Stimulated activated CD4-positive, alpha-beta T cell treated with anti-CD3 and anti-CD28 coated beads, Interleukin-2, amount 100 ng/mL, for 48 hours (primary cell): ENCODE data around the gene LVRN.
"Not testable (repeated sequence)": the region's sequence is repeated elsewhere in the genome, so short reads cannot be mapped to it uniquely, and the experiment has no call there.

Experiments used
- DNase-seq, 2 donors: peaks; one replicate each; pipeline ENCODE4 v3.0.0-alpha.2; 2020

Gene LVRN

DNA sequence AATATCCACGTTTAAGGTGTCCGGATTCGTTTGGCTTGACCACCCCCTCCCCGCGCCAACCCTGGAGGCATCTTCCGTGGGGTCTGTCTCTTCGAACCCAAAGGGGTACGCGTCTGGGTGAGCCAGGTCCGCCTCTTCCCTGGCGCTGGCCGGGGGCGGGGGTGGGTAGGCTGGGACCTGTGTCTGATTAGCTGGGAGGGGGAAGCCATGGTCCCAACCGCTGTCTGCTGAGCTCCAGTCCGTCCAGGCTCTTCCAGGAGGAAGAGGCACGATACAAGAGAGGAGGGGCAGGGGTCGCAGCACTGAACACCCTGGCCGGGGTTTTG is at the start of gene LVRN:
Gene LVRN (plus strand): TSS at position 237 of the 326 bp plus-strand sequence. CDS start 143 bp downstream, outside the sequence.
- DNase-seq, result no peak

DNA sequence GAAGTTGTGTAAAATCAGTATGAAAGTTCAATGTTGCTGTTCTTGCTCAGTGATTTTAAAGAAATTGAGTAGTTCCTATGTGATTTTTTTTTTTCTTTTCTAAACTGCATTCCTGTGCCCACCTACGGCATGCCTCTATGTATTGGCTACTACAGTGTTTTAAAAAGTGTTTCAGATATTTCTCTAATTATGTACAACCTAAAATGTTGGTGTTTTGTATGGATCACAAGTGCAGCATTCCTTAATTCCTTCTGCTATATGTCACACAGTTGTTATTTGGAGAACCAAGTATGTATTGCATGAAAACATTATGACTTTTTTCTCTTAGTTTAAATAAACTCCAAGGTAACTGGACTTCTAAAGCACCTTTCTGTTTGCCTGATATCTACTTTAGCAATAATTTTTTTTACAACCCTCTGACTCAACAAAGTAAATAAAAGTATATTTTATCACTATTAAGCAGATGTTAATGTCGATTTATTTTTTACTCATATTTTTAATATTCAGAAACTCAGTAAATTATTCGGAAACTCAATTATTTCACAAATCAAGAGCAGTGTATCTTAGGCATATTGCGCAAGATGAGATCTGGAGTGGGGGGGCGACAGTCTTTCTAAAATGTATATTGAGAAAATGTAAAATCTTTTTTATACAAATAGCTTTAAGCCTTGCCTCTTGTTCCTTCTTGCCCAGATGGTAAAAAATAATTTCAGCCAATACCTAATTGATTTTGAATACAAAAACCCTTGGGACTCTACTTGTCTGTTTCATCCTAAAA is 48.5 kb upstream of the LVRN start:
- DNase-seq, result not testable (repeated sequence)

DNA sequence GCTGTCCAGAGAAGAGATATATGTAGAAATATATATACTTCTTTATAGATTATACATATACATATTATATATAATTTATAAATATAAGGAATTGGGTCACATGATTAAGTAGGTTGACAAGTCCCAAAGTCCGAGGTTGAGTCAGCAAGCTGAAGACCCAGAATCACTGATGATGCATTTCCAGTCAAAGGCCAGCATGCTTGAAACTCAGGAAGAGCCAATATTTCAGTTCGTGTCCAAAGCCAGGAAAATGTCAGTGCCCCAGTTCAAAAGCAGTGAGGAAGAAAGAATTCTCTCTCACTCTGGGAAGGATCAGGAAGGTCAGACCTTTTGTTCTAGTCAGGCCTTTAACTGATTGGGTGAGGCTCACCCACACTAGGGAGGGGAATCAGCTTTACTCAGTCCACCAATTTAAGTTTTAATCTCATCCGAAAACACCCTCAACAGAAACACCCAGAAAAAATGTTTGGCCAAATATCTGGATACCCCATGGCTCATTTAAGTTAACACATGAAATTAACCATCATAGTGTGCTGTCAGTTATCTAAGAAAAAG is 42.0 kb upstream of the LVRN start:
- DNase-seq, result no peak

DNA sequence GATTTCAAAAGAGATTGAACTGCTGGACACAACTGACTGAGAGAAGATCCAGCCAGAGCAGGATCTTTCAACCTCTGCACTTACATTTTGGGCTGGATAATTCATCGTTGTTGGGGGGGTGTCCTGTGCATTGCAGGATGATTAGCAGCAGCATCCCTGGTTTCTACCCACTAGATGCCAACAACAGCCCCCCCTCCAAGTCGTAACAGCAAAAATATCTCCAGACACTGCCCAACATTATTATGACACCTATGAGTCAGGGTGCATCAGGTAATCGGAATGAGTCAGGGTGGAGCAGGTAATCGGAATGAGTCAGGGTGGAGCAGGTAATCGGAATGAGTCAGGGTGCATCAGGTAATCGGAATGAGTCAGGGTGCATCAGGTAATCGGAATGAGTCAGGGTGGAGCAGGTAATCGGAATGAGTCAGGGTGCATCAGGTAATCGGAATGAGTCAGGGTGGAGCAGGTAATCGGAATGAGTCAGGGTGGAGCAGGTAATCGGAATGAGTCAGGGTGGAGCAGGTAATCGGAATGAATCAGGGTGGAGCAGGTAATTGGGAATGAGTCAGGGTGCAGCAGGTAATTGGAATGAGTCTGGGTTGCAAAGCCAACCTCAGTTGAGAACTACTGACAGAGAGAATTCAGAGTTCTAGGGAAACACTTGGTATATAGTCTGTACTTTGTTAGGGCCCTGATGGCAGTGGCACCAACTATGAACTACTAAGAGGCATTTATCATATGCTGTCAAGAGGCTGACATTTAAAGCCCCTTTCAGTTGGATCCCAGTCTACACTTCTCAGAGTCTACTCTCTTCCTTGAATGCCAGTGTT is 33.5 kb upstream of the LVRN start:
- DNase-seq, result not testable (repeated sequence)

DNA sequence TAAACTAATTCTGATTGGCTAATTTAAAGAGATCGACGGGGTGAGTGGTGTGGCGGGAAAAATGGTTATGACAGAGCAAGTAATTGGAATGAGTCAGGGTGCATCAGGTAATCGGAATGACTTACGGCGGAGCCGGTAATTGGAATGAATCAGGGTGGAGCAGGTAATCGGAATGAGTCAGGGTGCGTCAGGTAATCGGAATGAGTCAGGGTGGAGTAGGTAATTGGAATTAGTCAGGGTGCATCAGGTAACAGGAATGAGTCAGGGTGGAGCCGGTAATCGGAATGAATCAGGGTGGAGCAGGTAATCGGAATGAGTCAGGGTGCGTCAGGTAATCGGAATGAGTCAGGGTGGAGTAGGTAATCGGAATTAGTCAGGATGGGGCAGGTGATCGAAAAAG is 32.1 kb upstream of the LVRN start:
- DNase-seq, result not testable (repeated sequence)

DNA sequence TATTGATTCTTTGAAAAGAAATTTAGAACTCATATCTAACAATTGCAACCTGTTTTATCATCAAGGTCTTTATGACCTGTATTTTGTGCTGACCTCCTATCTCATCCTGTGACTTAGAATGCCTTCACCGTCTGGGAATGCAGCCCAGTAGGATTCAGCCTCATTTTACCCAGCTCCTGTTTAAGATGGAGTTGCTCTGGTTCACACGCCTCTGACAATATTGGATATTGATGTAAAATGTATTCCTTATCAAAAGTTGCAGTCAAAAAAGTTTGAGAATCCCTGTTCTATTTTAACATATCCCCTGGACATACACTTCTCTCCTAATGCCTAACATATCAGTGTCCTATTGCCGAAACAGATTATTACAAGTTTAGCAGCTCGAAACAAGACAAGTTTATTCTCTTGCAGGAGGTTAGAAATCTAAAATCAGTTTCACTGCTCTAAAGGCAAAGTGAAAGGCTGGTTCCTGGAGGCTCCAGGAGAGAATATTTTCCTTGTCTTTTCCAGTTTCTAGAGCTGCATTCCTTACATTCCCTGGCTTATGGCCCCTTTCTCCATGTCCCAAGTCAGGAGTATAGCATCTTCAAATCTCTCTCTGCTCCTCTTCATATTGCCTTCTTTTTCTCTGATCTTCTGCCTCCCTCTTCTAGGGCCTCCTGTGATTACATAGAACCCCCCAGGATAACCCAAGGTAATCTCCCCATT is 31.5 kb upstream of the LVRN start:
- DNase-seq, result no peak

DNA sequence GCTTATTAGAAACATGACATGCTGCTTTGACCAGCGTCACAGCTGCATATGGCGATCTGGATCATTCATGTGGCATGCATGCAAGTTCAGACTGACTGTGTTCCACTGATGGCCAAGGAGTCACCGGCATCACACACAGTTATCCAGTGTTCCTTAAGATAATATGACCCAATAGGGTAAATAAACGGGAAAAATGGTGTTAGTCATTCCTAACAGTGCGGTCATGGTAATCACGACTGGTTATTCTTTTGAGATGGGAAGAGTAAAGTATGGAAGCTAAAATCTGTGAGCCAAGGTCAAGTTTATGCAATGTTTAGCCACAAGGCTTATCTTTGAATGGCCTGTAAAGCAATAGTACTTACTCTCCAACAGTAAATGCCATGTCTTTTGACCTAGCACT is 29.3 kb upstream of the LVRN start:
- no peak for DNase-seq

GRCh38 chr5:115934388-115934974 is 27.8 kb upstream of the LVRN start:
- DNase-seq, result no peak

GRCh38 chr5:115936031-115936430 is 26.2 kb upstream of the LVRN start:
- no peak for DNase-seq

DNA sequence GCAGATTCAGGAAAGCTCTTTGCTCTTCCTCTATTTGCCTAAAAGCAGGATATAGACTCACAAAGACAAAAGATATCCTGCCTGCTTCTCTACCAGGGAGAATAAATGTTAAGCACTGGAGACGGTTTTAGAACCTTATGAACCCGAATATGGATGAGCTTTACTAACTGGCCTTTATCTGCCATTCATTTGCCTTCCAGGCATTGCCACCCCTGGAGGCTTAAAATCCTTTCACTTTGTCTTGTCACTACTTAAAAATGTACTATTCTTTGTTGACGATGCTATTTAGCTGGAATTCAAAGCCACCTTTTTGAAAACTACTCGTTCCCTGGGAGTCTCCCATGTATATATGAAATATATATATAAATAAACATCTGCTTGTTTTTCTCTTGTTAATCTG is 23.2 kb upstream of the LVRN start:
- DNase-seq, result no peak

GRCh38 chr5:115940080-115940810 is 22.0 kb upstream of the LVRN start:
- DNase-seq, result no peak

GRCh38 chr5:115941051-115941675 is 21.1 kb upstream of the LVRN start:
- DNase-seq, result no peak

GRCh38 chr5:115944501-115944900 is 17.8 kb upstream of the LVRN start:
- DNase-seq, result no peak

GRCh38 chr5:115946655-115947054 is 15.6 kb upstream of the LVRN start:
- no peak for DNase-seq

DNA sequence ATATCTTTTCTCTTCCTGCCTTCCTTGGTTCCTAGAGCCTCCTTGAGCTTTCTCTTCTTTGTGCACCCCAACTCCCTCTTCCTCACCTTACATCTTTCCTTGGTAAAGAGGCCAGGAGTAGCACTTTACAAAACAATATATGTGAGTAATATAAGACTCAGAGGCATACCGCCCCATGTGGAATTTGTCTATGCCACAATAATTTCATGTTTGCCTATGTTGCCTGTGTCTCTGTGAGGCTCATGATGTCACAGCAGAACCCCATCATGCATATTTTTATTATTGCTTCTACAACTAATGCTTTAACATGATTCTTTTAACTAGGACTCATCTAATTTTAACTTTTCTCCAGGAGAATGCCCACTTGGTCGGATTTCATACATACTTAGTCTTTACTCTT is 15.0 kb upstream of the LVRN start:
- no peak for DNase-seq

DNA sequence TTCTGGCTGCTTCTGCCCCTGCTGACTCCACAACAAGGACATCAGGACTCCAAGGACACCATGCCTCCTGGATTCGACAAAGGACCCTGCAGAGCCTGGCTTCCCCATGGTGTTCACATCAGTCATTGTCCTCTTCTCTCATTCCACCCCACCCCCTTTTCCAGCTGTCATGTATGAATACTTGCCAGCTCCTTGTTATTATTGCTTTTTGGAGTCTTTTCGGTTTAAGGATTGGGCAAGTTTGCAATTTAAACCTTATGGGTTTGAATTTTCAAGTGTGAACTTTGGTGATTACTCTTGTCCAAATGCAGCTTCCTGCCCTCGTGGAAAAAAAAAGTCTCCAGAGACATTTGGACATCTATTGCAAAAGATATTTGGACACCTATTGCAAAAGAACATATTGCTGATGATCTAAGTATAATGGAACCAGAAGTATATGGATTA is 14.2 kb upstream of the LVRN start:
- no peak for DNase-seq

- DNase-seq, result no peak
Measured at GRCh38 chr5:115949096-115949495, 13.2 kb upstream of the LVRN start.

DNA sequence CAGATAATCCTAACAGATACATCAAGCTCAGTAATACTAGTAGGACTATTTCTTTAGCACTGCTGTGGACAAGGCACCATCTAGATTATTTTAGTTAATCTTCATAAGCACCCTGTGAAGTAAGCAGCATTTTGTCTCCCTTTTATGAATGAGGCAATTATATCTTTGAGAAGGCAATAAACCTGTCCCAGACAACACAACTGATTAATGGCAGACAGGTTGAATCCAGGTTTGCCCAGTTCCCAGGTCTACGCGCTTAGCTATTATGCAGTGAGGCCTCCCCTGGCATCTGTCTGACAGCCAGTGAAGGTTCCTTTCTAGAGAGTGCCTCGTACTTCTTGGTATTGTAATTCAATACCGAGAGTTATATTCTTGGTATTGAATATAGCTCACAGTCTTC is 9.7 kb upstream of the LVRN start:
- no peak for DNase-seq

- no peak for DNase-seq
Measured at GRCh38 chr5:115954144-115954543, 8.1 kb upstream of the LVRN start.

GRCh38 chr5:115956957-115957356 is 5.3 kb upstream of the LVRN start:
- no peak for DNase-seq

- no peak for DNase-seq
Measured at GRCh38 chr5:115961381-115962238, 665 bp upstream of the LVRN start.
